CD4-positive, alpha-beta T cell treated with Interleukin-6 for 4 hours (primary cell): ENCODE data around the gene CACNA2D3.

Experiments
- DNase-seq: peaks from one replicate; pipeline ENCODE4 v3.0.0-alpha.2; 2020; ENCODE audit warnings: mixed read lengths

CACNA2D3 gene

GRCh38 chr3:54647721-54648120 lies 525.4 kb downstream of the CACNA2D3 start:
- DNase-seq = no peak

GRCh38 chr3:54649551-54649950 lies 527.2 kb downstream of the CACNA2D3 start:
- no peak for DNase-seq

GRCh38 chr3:54653456-54654195 lies 531.3 kb downstream of the CACNA2D3 start:
- DNase-seq = no peak

GRCh38 chr3:54654776-54655175 lies 532.4 kb downstream of the CACNA2D3 start:
- DNase-seq = no peak

GRCh38 chr3:54659347-54659746 lies 537.0 kb downstream of the CACNA2D3 start:
- DNase-seq = no peak

- no peak for DNase-seq
These were observed 538.4 kb downstream of the CACNA2D3 start for GRCh38 chr3:54660714-54661132.

GRCh38 chr3:54661151-54661550 lies 538.8 kb downstream of the CACNA2D3 start:
- DNase-seq = no peak

GRCh38 chr3:54663501-54664011 lies 541.2 kb downstream of the CACNA2D3 start:
- no peak for DNase-seq

- no peak for DNase-seq
These were observed 542.8 kb downstream of the CACNA2D3 start for GRCh38 chr3:54665016-54665600.

- DNase-seq = no peak
These were observed 545.9 kb downstream of the CACNA2D3 start for GRCh38 chr3:54668236-54668635.

GRCh38 chr3:54670201-54671000 lies 548.0 kb downstream of the CACNA2D3 start:
- DNase-seq = no peak

- DNase-seq = no peak
These were observed 549.2 kb downstream of the CACNA2D3 start for GRCh38 chr3:54671511-54671910.

- no peak for DNase-seq
These were observed 553.7 kb downstream of the CACNA2D3 start for GRCh38 chr3:54676087-54676486.

- no peak for DNase-seq
These were observed 559.4 kb downstream of the CACNA2D3 start for GRCh38 chr3:54681706-54682105.

GRCh38 chr3:54685213-54685612 lies 562.9 kb downstream of the CACNA2D3 start:
- no peak for DNase-seq

- no peak for DNase-seq
These were observed 569.0 kb downstream of the CACNA2D3 start for GRCh38 chr3:54691289-54691771.

GRCh38 chr3:54696313-54696712 lies 574.0 kb downstream of the CACNA2D3 start:
- no peak for DNase-seq

- no peak for DNase-seq
These were observed 575.7 kb downstream of the CACNA2D3 start for GRCh38 chr3:54698054-54698453.

- DNase-seq = no peak
These were observed 581.6 kb downstream of the CACNA2D3 start for GRCh38 chr3:54703923-54704322.

GRCh38 chr3:54705730-54706129 lies 583.4 kb downstream of the CACNA2D3 start:
- no peak for DNase-seq

- no peak for DNase-seq
These were observed 584.4 kb downstream of the CACNA2D3 start for GRCh38 chr3:54706738-54707137.

GRCh38 chr3:54709785-54710184 lies 587.4 kb downstream of the CACNA2D3 start:
- no peak for DNase-seq

- no peak for DNase-seq
These were observed 588.6 kb downstream of the CACNA2D3 start for GRCh38 chr3:54710954-54711353.
